NB4 (cell line): ENCODE results near the gene NISCH.

ENCODE experiments used
- CTCF ChIP-seq: IDR thresholded peaks from one replicate; pipeline ENCODE4 v1.5.1; 2012; ENCODE audit warnings: low read depth, low read length
- MYC ChIP-seq: IDR thresholded peaks from 2 replicates; pipeline ENCODE4 v1.6.1; 2011; ENCODE audit warnings: low read depth, low read length
- POLR2A ChIP-seq: IDR thresholded peaks from 2 replicates; pipeline ENCODE4 v1.6.1; 2011; ENCODE audit warnings: mild to moderate bottlenecking; ENCODE audit not compliant: insufficient read length; ENCODE audit errors: extremely low read depth

DNA sequence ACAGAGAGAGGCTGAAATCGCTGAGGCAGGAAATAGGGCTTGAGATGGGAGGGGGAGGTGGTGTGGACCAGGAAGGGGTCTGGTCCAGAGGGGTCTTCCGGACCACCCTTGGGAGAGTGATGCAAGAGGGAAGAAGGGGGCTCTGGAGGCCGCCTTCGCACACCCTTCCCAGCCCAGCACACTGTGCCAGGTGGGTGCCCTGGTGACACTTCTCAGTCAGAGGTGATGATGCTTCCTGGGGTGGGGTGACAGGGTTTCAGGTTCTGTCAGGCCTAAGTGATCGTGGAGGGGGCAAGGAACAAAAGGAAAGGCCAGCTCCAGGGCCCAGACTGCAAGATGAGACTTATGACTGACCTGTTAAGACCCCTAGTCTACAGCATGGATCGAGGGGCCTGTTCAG is 23.2 kb upstream of the NISCH start:
- TF ChIP-seq CTCF (no peak), POLR2A (no peak), MYC (no peak)
